Ascending aorta (tissue), 2 donors: ENCODE results near the gene EIF5B. TPM values are rescaled to one million over a fixed set of nuclear protein-coding genes. Genes with fewer than 3 reads are reported as not detected.

Experiments used
- DNase-seq, 2 donors: peaks; one replicate each; pipeline ENCODE4 v3.0.0-alpha.2; 2019; ENCODE audit warnings: low spot score in 2 of 2
- H3K27ac ChIP-seq, 2 donors: fragments of 200-600 bp; sonication (generic); one replicate each; pipeline ENCODE4 v1.5.1; 2016 to 2017; ENCODE audit warnings: mild to moderate bottlenecking in 1 of 2
- H3K27me3 ChIP-seq: fragments of 200-600 bp; sonication (generic); one replicate; pipeline ENCODE4 v1.5.1; 2017
- H3K36me3 ChIP-seq, 2 donors: fragments of 200-600 bp; sonication (generic); one replicate each; pipeline ENCODE4 v1.5.1; 2016
- H3K4me1 ChIP-seq, 2 donors: fragments of 200-600 bp; sonication (generic); one replicate each; pipeline ENCODE4 v1.5.1; 2016 to 2017; ENCODE audit warnings: mild to moderate bottlenecking in 1 of 2
- H3K4me3 ChIP-seq, 2 donors: fragments of 200-600 bp; sonication (generic); one replicate each; pipeline ENCODE4 v1.5.1; 2016 to 2017; ENCODE audit warnings: mild to moderate bottlenecking in 1 of 2
- H3K9me3 ChIP-seq, 2 donors: fragments of 200-600 bp; sonication (generic); one replicate each; pipeline ENCODE4 v1.5.1; 2016
- intact Hi-C: fragments of 100-400 bp; cut with DNase I; formaldehyde crosslinking; loops from one replicate; pipeline ENCODE4 v1.15.1; 2023
- total RNA-seq: library from RNA; depleted of rRNA; stranded (reverse); fragments of >200 nt; gene quantifications from one replicate; pipeline ENCODE4 v1.1.0, GENCODE V29; 2016
- TF ChIP-seq, protein P1 (sequence below), 3 experiments: fragments of 200-600 bp in 2 of 3; fragments of 450-650 bp in 1 of 3; sonication (generic) in 2 of 3; IDR thresholded peaks; one replicate each; pipeline ENCODE4 v1.5.1; 2016 to 2019; ENCODE audit warnings: antibody characterized with exemption in 3 of 3, mild to moderate bottlenecking in 1 of 3, moderate library complexity in 1 of 3

EIF5B gene
- total RNA-seq, 1 donor from 2014 or later, result 38.2 TPM

DNA sequence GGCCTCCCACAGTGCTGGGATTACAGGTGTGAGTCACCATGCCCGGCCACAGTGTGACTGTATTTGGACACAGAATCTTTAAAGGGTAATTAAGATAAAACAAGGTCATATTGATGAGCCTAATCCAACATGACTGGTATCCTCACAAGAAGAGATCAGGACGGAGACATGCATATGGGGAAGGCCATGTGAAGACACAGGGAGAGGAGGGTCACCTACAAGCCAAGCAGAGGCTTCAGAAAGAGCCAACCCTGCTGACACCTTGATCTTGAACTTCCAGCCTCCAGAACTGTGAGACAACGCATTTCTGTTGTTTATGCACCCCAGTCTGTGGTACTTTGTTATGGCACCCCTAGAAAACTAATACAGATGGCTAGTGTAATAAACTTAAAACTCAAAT lies 80.2 kb downstream of the EIF5B start:
- Histone ChIP-seq H3K27me3 (no peaks in the 10 kb centered on the region), H3K9me3 (no peaks in the 10 kb centered on the region), H3K4me3 (no peak overlapping the region), H3K4me1 (peaks cover 0 to 4% of the 10 kb centered on the region in 2 donors), H3K27ac (no peak overlapping the region), H3K36me3 (peaks cover 43 to 66% of the 10 kb centered on the region in 2 donors)
- TF ChIP-seq, protein P1, sequence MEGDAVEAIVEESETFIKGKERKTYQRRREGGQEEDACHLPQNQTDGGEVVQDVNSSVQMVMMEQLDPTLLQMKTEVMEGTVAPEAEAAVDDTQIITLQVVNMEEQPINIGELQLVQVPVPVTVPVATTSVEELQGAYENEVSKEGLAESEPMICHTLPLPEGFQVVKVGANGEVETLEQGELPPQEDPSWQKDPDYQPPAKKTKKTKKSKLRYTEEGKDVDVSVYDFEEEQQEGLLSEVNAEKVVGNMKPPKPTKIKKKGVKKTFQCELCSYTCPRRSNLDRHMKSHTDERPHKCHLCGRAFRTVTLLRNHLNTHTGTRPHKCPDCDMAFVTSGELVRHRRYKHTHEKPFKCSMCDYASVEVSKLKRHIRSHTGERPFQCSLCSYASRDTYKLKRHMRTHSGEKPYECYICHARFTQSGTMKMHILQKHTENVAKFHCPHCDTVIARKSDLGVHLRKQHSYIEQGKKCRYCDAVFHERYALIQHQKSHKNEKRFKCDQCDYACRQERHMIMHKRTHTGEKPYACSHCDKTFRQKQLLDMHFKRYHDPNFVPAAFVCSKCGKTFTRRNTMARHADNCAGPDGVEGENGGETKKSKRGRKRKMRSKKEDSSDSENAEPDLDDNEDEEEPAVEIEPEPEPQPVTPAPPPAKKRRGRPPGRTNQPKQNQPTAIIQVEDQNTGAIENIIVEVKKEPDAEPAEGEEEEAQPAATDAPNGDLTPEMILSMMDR (IDR thresholded peaks at IDR 0.05), result no peak
- no peak for DNase-seq
- intact Hi-C loops, result no loop called here

DNA sequence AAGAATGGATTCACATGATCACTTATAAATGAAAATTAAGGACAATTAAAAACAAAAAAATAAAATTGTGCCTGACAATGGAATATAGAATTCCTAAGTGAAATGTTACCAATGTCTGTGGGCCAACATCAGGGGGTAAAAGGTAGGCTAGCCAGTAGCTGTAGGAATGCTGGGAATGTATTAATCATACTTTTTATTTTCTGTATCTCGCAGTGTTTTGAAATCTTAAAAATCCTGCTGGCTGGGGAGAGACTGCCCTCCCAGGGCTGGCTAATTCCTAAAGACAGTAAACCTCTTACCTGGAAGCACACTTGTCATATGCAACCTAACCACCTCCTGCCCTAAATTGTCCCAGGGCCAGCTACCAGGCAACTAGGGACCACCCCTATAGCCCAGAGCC lies 82.8 kb downstream of the EIF5B start:
- Histone ChIP-seq H3K9me3 (no peaks in the 10 kb centered on the region), H3K27ac (peak overlapping the region in 1 of 2 donors; percentile 16), H3K36me3 (peaks cover 34 to 75% of the 10 kb centered on the region in 2 donors), H3K27me3 (no peaks in the 10 kb centered on the region), H3K4me3 (no peak overlapping the region), H3K4me1 (peaks cover 0 to 4% of the 10 kb centered on the region in 2 donors)
- TF ChIP-seq, protein P1 (IDR thresholded peaks at IDR 0.05), result no peak
- DNase-seq, result no peak
- intact Hi-C loops, result no loop called here

DNA sequence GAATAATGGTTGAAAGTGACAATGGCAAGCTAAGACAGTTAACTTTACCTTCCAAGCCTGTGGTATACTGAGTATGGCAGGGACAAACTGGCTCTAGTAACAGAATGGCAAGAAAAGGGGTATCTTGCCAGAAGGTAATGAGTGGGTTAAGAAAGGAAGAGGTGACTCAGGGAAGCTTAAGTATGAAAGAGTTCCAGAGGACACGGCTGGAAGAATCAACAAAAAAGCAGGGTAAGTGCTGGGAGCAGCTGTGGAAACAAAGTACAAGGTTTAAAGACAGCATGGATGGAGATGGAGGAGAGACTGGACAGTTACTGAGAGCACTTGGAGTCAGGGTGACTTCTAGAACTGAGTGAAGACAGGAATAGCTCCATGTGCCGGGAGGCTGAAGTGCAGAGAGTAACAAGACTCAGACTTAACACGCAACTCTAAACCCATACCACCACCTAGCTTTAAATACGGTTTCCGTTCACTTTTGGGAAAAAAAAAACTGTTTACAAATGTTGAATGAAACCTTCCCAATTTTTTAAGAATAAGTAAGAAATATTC lies 83.6 kb downstream of the EIF5B start:
- intact Hi-C loops, result no loop called here
- H3K4me1 ChIP-seq, result peaks cover 4 to 5% of the 10 kb centered on the region in 2 donors
- no peak for DNase-seq
- peaks cover 31 to 67% of the 10 kb centered on the region in 2 donors for H3K36me3 ChIP-seq
- peak overlapping the region in 1 of 2 donors; percentile 16 for H3K27ac ChIP-seq
- TF ChIP-seq, protein P1 (IDR thresholded peaks at IDR 0.05), result no peak
- no peaks in the 10 kb centered on the region for H3K27me3 ChIP-seq
- H3K4me3 ChIP-seq, result no peak overlapping the region
- H3K9me3 ChIP-seq, result no peaks in the 10 kb centered on the region

DNA sequence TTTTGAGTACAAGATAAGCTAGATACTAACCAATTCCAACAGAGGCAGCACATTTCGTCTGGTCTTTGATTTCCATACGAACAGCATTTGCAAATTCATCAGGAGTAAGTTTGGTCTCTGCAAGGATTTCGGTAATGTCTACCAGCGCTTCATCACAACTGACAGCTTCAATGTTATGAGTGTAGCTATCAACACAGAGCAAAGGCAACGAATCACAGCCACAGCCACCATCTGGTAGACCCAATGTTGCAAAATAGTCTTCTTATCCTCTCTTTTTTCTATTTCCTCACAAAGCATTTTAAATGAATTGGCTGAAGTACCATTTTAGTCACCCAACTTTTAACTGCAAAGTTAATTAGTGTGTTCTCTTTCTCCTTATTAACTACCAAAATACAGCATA lies 84.3 kb downstream of the EIF5B start:
- peaks cover 25 to 61% of the 10 kb centered on the region in 2 donors for H3K36me3 ChIP-seq

DNA sequence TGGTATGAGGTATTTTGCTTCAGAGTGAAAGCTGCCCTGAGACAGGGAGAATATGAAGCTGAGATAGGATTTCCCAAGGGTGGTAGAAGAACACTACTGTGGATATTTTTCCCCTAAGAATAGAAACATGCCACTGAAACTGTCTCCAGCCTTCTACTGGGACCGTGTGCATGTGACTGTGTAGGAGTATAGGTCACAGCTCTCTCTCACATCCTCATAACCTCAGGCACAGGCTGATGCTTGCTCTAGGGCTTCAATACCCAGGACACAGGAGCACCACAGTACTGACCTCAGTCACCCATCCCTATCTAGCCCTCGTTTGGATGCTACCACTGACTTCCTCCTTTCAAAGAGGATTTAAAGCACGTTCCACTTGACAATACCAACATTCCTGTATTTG lies 85.4 kb downstream of the EIF5B start:
- TF ChIP-seq, protein P1 (IDR thresholded peaks at IDR 0.05), result no peak
- peaks cover 19 to 53% of the 10 kb centered on the region in 2 donors for H3K36me3 ChIP-seq
- no peaks in the 10 kb centered on the region for H3K9me3 ChIP-seq
- DNase-seq, result no peak
- no peak overlapping the region for H3K4me3 ChIP-seq
- peaks cover 4 to 5% of the 10 kb centered on the region in 2 donors for H3K4me1 ChIP-seq
- H3K27me3 ChIP-seq, result no peaks in the 10 kb centered on the region
- no peak overlapping the region for H3K27ac ChIP-seq
- intact Hi-C loops, result no loop called here

More for the DNA sequence above, 84.3 kb downstream of the EIF5B start:
- intact Hi-C loops, result no loop called here
- no peak for DNase-seq
- Histone ChIP-seq H3K4me3 (no peak overlapping the region), H3K4me1 (peaks cover 4 to 5% of the 10 kb centered on the region in 2 donors), H3K27me3 (no peaks in the 10 kb centered on the region), H3K27ac (no peak overlapping the region), H3K9me3 (no peaks in the 10 kb centered on the region)
- TF ChIP-seq, protein P1 (IDR thresholded peaks at IDR 0.05), result no peak
